H9 (cell line): ENCODE measurements around the gene BICD1. TPM values are rescaled to one million over a fixed set of nuclear protein-coding genes. Genes with fewer than 3 reads are reported as not detected.

Experiments used
- DNase-seq: peaks from one replicate; pipeline ENCODE4 v3.0.0-alpha.2; 2017
- H2AFZ ChIP-seq: one replicate; pipeline ENCODE4 v1.6.1; 2013; ENCODE audit warnings: mild to moderate bottlenecking, low read length, control low read depth, moderate library complexity
- H2AK5ac ChIP-seq: 2 replicates; pipeline ENCODE4 v1.6.1; 2013; ENCODE audit warnings: low read length, control low read depth, mixed read lengths; ENCODE audit not compliant: insufficient read length
- H2BK120ac ChIP-seq: one replicate; pipeline ENCODE4 v1.6.1; 2013; ENCODE audit warnings: low read depth, mild to moderate bottlenecking, low read length, control low read depth, inconsistent platforms; ENCODE audit not compliant: poor library complexity, severe bottlenecking
- H2BK12ac ChIP-seq: 2 replicates; pipeline ENCODE4 v1.6.1; 2013; ENCODE audit warnings: low read length, control low read depth, mixed read lengths, low read depth; ENCODE audit not compliant: insufficient read length
- H2BK15ac ChIP-seq: 2 replicates; pipeline ENCODE4 v1.6.1; 2013; ENCODE audit warnings: low read depth, low read length, control low read depth
- H2BK20ac ChIP-seq: one replicate; pipeline ENCODE4 v1.6.1; 2013; ENCODE audit warnings: low read depth, mild to moderate bottlenecking, low read length, control low read depth, inconsistent platforms; ENCODE audit not compliant: poor library complexity, severe bottlenecking
- H2BK5ac ChIP-seq: 2 replicates; pipeline ENCODE4 v1.6.1; 2013; ENCODE audit warnings: low read length, control low read depth, mixed read lengths; ENCODE audit not compliant: insufficient read length
- H3K14ac ChIP-seq: 2 replicates; pipeline ENCODE4 v1.6.1; 2013; ENCODE audit warnings: low read length, control low read depth; ENCODE audit not compliant: insufficient read depth
- H3K18ac ChIP-seq: 2 replicates; pipeline ENCODE4 v1.6.1; 2013; ENCODE audit warnings: low read depth, mild to moderate bottlenecking, mixed read lengths, low read length, control low read depth; ENCODE audit not compliant: insufficient read length
- H3K23ac ChIP-seq: 2 replicates; pipeline ENCODE4 v1.6.1; 2013; ENCODE audit warnings: low read length, control low read depth, mixed read lengths, low read depth; ENCODE audit not compliant: insufficient read length
- H3K23me2 ChIP-seq: 2 replicates; pipeline ENCODE4 v1.6.1; 2013; ENCODE audit warnings: low read depth, mild to moderate bottlenecking, mixed read lengths, low read length, control low read depth; ENCODE audit not compliant: insufficient read length, poor library complexity, severe bottlenecking
- H3K27ac ChIP-seq: 2 replicates; pipeline ENCODE4 v1.5.1; 2013; ENCODE audit warnings: low read length, control low read depth, mixed read lengths, low read depth; ENCODE audit not compliant: insufficient read length
- H3K27me3 ChIP-seq: 2 replicates; pipeline ENCODE4 v1.6.1; 2013; ENCODE audit warnings: low read length, control low read depth, inconsistent platforms; ENCODE audit not compliant: insufficient read depth
- H3K4ac ChIP-seq: 2 replicates; pipeline ENCODE4 v1.6.1; 2013; ENCODE audit warnings: low read depth, mild to moderate bottlenecking, control low read depth, inconsistent platforms, low read length, moderate library complexity
- H3K4me1 ChIP-seq: 2 replicates; pipeline ENCODE4 v1.6.1; 2013; ENCODE audit warnings: low read length, control low read depth, inconsistent platforms; ENCODE audit not compliant: insufficient read depth
- H3K4me2 ChIP-seq: 2 replicates; pipeline ENCODE4 v1.6.1; 2013; ENCODE audit warnings: low read length, control low read depth, mixed read lengths; ENCODE audit not compliant: insufficient read length, insufficient read depth
- H3K56ac ChIP-seq: 2 replicates; pipeline ENCODE4 v1.6.1; 2013; ENCODE audit warnings: low read depth, mild to moderate bottlenecking, mixed read lengths, low read length, control low read depth; ENCODE audit not compliant: insufficient read length
- H3K79me1 ChIP-seq: 2 replicates; pipeline ENCODE4 v1.6.1; 2013; ENCODE audit warnings: low read depth, mild to moderate bottlenecking, moderate library complexity, low read length, control low read depth, inconsistent platforms; ENCODE audit not compliant: insufficient read depth, poor library complexity, severe bottlenecking
- H3K79me2 ChIP-seq: 2 replicates; pipeline ENCODE4 v1.6.1; 2013; ENCODE audit warnings: low read length, control low read depth, inconsistent platforms; ENCODE audit not compliant: insufficient read depth
- H3K9ac ChIP-seq: 2 replicates; pipeline ENCODE4 v1.6.1; 2013; ENCODE audit warnings: low read length, control low read depth, mixed read lengths; ENCODE audit not compliant: insufficient read length; ENCODE audit errors: extremely low read depth
- H3K9me3 ChIP-seq: one replicate; pipeline ENCODE4 v1.6.1; 2013; ENCODE audit warnings: low read depth, low read length, inconsistent platforms; ENCODE audit not compliant: control insufficient read depth
- H3T11ph ChIP-seq: one replicate; pipeline ENCODE4 v1.6.1; 2013; ENCODE audit warnings: mild to moderate bottlenecking, low read length, control low read depth, inconsistent platforms
- H4K20me1 ChIP-seq: one replicate; pipeline ENCODE4 v1.6.1; 2013; ENCODE audit not compliant: control insufficient read depth, insufficient read length, insufficient read depth
- H4K5ac ChIP-seq: 2 replicates; pipeline ENCODE4 v1.6.1; 2013; ENCODE audit warnings: low read depth, mild to moderate bottlenecking, mixed read lengths, low read length, control low read depth; ENCODE audit not compliant: insufficient read length
- H4K8ac ChIP-seq: replicated peaks from 2 replicates; pipeline ENCODE4 v1.6.1; 2013; ENCODE audit warnings: low read length, control low read depth, mixed read lengths, low read depth; ENCODE audit not compliant: insufficient read length
- H4K91ac ChIP-seq: 2 replicates; pipeline ENCODE4 v1.6.1; 2013; ENCODE audit warnings: low read depth, mild to moderate bottlenecking, moderate library complexity, mixed read lengths, low read length, control low read depth; ENCODE audit not compliant: insufficient read length
- H3K27ac Mint-ChIP-seq, 3 experiments: 2 replicates in 2 of 3; 3 replicates in 1 of 3; pipeline ENCODE4 v1.8.0; 2020 to 2021; ENCODE audit warnings: mixed read lengths in 3 of 3, mild to moderate bottlenecking in 1 of 3, moderate library complexity in 1 of 3
- H3K27me3 Mint-ChIP-seq: 2 replicates; pipeline ENCODE4 v1.8.0; 2021; ENCODE audit warnings: low read depth, mild to moderate bottlenecking, moderate library complexity, mixed read lengths
- H3K36me3 Mint-ChIP-seq, 3 experiments: 2 replicates in 2 of 3; 3 replicates in 1 of 3; pipeline ENCODE4 v1.8.0; 2020 to 2021; ENCODE audit warnings: low read depth in 3 of 3, mixed read lengths in 3 of 3; ENCODE audit not compliant: insufficient read depth in 1 of 3
- H3K4me1 Mint-ChIP-seq, 2 experiments: 2 replicates each; pipeline ENCODE4 v1.8.0; 2020; ENCODE audit warnings: mixed read lengths in 2 of 2
- H3K4me3 Mint-ChIP-seq, 2 experiments: 2 replicates in 1 of 2; 3 replicates in 1 of 2; pipeline ENCODE4 v1.8.0; 2020 to 2021; ENCODE audit warnings: mild to moderate bottlenecking in 2 of 2, mixed read lengths in 2 of 2, moderate library complexity in 1 of 2
- H3K9me3 Mint-ChIP-seq, 2 experiments: 2 replicates in 1 of 2; 3 replicates in 1 of 2; pipeline ENCODE4 v1.8.0; 2020; ENCODE audit warnings: mild to moderate bottlenecking in 2 of 2, mixed read lengths in 2 of 2, moderate library complexity in 1 of 2
- WGBS: extraction: QIAGEN DNeasy Blood & Tissue Kit; methylation state at CpG from one replicate; pipeline ENCODE4 v1.1.7; 2013; ENCODE audit warnings: missing lambda C conversion rate, low lambda C conversion rate, mixed read lengths; ENCODE audit not compliant: insufficient read length; ENCODE audit errors: extremely low coverage; 5-methylcytosine and 5-hydroxymethylcytosine counted together
- total RNA-seq: library from RNA; stranded (reverse); gene quantifications from 2 replicates; pipeline ENCODE4 v1.2.1, GENCODE V29; 2021
- TF ChIP-seq, protein P1 (sequence below): fragments of 200-600 bp; sonication (generic); conservative IDR thresholded peaks from 3 replicates; pipeline ENCODE4 v1.8.0; 2021; ENCODE audit warnings: antibody characterized with exemption, mild to moderate bottlenecking

Gene BICD1
- total RNA-seq, 1 experiment from 2014 or later, result 134 TPM

- TF ChIP-seq, protein P1, sequence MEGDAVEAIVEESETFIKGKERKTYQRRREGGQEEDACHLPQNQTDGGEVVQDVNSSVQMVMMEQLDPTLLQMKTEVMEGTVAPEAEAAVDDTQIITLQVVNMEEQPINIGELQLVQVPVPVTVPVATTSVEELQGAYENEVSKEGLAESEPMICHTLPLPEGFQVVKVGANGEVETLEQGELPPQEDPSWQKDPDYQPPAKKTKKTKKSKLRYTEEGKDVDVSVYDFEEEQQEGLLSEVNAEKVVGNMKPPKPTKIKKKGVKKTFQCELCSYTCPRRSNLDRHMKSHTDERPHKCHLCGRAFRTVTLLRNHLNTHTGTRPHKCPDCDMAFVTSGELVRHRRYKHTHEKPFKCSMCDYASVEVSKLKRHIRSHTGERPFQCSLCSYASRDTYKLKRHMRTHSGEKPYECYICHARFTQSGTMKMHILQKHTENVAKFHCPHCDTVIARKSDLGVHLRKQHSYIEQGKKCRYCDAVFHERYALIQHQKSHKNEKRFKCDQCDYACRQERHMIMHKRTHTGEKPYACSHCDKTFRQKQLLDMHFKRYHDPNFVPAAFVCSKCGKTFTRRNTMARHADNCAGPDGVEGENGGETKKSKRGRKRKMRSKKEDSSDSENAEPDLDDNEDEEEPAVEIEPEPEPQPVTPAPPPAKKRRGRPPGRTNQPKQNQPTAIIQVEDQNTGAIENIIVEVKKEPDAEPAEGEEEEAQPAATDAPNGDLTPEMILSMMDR, result no peak
- Histone ChIP-seq H3K4me2 (no peak overlapping the region), H3K27ac (no peak overlapping the region), H3K79me1 (no peaks in the 10 kb centered on the region), H3K18ac (no peak overlapping the region), H3T11ph (no peak overlapping the region), H2BK5ac (no peak overlapping the region), H3K79me2 (no peaks in the 10 kb centered on the region), H2BK12ac (no peak overlapping the region), H3K27me3 (no peaks in the 10 kb centered on the region), H2BK15ac (no peak overlapping the region), H3K23me2 (no peaks in the 10 kb centered on the region), H3K4ac (no peak overlapping the region), H4K20me1 (no peaks in the 10 kb centered on the region), H2BK20ac (no peak overlapping the region), H2BK120ac (no peak overlapping the region), H2AK5ac (no peak overlapping the region), H4K5ac (no peak overlapping the region), H2AFZ (no peak overlapping the region), H3K23ac (no peak overlapping the region), H4K8ac (no peak overlapping the region), H4K91ac (no peak overlapping the region), H3K9ac (no peak overlapping the region), H3K9me3 (no peaks in the 10 kb centered on the region), H3K56ac (no peak overlapping the region), H3K14ac (no peak overlapping the region), H3K4me1 (no peaks in the 10 kb centered on the region)
- no peak for DNase-seq
- Mint-ChIP-seq H3K27me3 (no peaks in the 10 kb centered on the region), H3K36me3 (peaks cover 7 to 41% (median 28%) of the 10 kb centered on the region in 3 experiments), H3K27ac (no peak overlapping the region), H3K9me3 (no peaks in the 10 kb centered on the region), H3K4me3 (no peak overlapping the region), H3K4me1 (peaks cover 0 to 11% of the 10 kb centered on the region in 2 experiments)
- no CpG with 5 or more reads among the region's 1 CpG for WGBS
Observed at GRCh38 chr12:32305163-32305562, 198.5 kb downstream of the BICD1 start.
